HPDE6-E6E7 (cell line): ENCODE measurements around the gene IRAK2.

Source experiments
- DNase-seq: peaks from one replicate; pipeline ENCODE4 v3.0.0; 2011; ENCODE audit warnings: missing footprints; ENCODE audit errors: extremely low spot score

The IRAK2 gene

GRCh38 chr3:10188804-10189556 is 24.3 kb downstream of the IRAK2 start:
- no peak for DNase-seq

DNA sequence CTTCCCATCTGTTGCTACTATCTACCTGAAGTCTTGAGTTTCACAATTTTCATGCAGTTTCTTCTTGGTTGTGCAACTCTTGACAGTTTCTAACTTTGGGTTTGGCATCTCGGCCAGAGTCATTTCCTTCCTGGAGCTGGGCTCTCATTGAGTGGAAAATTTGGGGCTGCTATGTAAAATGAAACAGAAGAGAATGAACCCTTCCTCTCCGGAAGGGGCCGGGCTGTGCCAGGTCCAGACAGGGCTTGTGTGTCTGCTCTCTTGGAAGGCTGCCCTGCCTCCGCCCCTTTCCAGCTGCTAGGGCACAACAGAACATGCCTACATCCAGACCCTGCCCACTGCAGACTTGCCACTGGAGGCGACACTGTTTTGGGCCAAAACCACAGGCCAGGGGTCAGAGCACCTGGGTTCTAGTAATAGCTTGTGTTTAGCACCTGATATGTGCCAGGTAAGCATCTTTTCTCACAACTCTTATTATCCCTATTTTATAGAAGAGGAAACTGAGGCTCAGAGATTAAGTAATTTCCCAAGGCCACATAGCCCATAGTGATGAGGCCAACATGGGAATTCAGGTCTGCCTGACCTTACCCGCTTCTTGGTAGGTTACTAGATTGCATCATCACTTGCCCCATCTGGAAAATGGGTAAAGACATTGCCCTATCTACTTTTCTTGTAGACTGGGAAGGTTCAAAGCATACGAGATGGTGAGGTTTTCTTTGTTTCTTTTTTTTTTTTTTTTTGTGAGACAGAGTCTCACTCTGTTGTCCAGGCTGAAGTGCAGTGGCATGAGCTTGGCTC is 25.0 kb downstream of the IRAK2 start:
- peak; percentile 45 for DNase-seq

DNA sequence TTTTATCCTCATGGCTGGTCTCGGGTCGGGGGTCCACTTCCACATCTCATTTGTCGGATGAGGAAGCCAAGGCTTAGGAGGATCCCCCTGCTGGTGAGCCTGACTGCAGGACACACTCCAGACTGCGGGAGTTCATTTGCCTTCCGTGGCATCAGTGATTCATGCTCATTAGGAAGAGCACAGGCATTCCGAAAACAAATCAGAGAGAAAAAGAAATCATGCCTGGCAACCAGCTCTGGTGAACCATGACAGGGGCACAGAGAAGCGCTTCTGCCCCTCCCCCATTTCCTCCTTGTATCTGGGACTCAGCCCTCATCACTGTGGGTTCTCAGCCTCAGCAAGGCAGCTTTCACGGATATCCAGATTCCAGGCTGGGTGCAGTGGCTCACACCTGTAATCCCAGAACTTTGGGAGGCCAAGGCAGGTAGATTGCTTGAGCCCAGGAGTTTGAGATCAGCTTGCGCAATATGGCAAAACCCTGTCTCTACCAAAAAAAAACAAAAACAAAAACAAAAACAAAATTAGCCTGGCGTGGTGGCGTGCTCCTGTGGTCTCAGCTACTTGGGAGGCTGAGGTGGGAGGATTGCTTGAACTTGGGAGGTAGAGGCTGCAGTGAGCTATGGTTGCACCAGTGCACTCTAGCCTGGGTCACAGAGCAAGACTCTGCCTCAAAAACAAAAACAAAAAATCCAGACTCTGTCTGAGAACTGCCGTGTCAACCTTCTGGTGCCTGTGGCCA is 28.4 kb downstream of the IRAK2 start:
- no peak for DNase-seq

- DNase-seq = no peak
These were observed 29.1 kb downstream of the IRAK2 start for GRCh38 chr3:10193692-10194327.

- DNase-seq = no peak
These were observed 29.8 kb downstream of the IRAK2 start for GRCh38 chr3:10194328-10195071.

- no peak for DNase-seq
These were observed 30.8 kb downstream of the IRAK2 start for GRCh38 chr3:10195366-10196089.

DNA sequence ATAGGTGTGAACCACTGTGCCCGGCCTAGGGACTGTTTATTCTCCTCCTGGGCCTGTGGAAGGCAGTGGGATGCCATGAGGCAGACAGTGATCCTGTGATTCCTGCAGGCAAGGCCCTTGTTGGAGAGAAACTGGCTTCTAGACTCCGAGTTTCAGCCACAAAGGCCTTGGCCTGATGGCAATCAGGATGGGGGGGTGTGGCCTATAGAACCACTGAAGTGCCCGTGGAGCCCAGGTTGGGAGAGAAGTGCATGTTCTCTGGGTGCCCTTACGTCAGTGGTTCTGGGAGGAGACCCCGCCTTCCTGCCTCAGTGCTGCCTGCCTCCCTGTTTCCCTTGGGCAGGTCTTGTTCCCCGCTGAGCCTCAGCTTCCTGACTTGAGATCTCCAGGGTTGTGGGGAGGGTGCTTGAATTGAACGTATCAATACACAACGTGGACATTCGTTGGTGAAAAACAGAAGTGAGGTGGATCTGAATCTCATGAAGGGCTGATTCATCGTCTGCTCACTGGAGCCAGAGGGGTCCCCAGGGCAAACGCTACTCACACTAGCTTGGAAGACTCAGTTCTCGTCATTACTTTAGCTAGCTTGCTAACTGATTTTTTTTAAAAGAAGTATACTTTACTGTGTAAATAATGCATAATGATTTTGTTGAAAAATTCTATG is 31.8 kb downstream of the IRAK2 start:
- no peak for DNase-seq

GRCh38 chr3:10198226-10198625 is 33.5 kb downstream of the IRAK2 start:
- no peak for DNase-seq

DNA sequence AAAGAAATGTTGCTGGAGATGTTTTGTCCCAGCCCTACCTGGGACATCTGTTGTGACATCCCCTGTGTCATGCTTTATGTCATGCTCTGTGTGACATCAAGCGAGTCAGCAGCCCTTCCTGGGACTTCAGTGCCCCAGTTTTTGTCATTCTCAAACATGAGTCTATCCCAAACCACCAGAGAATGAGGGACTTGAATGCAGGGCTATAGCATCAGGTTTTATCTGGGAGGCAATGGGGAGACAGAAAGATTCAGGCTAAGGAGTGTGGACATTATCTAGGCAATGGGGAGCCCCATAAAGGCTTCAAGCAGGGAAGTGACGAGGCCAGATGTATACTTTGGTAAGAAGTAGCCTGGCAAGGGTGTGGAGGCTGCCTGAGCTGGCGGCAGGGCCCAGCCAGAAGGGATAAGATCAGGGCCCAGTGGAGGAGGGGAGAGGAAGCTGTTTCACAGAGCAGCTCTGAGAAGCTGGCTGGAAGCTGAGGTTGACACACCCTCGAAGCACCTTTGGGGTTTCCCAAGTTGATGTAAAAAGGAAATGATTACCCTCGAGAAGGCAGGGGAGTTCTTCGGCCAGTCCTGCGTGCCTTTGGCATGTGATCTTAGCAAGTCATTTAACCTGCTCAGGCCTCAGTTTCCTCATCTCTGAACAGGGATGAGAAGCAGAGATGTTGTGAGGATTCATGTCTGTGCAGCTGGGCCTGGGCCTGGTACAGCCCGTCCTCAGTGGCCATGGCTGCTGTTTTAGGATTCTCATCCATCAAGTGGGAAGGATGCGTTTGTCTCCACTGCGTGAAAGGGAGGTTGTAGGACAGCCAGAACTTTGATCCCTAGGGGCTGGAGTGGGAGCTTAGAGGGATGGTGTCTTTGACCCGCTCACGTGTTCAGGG is 34.3 kb downstream of the IRAK2 start:
- no peak for DNase-seq

- no peak for DNase-seq
These were observed 40.2 kb downstream of the IRAK2 start for GRCh38 chr3:10204921-10205320.

- no peak for DNase-seq
These were observed 40.9 kb downstream of the IRAK2 start for GRCh38 chr3:10205451-10206165.

DNA sequence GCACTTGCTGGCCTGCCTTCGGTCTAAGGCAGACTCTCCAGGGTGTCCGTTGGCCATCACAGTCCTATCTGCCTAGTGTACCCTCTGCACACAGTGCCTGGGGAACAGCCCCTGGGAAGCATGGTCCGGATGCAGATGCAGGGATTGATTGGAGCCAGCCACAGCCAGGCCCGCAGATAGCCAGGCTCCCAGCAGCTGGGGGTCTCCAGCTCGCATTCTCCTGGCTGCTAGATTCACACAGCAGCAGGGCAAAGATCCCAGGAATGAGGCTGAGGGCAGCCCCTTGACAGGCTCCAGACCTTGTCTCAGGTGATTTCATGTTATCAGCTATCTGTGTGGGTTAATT is 41.4 kb downstream of the IRAK2 start:
- DNase-seq = no peak

- no peak for DNase-seq
These were observed 48.6 kb downstream of the IRAK2 start for GRCh38 chr3:10213156-10213792.

DNA sequence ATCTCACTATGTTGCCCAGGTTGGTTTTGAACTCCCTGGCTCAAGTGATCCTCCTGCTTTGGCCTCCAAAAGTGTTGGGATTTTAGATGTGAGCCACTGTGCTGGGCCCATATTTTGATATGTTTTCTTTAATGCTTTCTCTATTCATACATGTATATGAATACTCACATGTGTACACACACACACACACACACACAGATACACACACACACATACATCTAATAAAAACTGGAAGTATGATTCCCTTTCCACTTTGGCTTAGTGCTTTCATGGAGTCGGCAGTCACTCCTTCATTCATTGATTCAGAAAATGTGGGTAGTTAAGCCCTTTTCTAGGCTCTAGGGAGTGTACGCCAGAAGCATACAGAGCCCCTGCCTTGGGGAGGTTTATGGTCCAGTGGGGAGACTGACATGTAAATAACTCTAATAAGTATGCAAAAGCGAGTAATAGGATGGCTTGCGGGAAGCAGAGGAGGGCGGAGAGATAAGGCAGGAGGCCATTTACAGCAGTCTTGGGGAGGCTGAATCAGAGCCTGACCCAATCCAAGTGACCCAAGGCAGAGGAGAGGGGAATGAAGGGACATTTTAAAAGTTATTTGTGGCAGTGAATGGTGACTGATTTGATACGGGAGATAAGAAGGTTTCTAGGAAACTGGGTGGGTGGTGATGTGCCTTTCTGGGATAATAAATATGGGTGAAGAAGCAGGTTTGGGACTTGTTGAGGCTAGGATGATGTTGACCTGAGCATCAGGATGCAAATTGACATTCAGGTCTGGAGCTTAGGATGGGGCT is 51.1 kb downstream of the IRAK2 start:
- DNase-seq = no peak

GRCh38 chr3:10217359-10217758 is 52.6 kb downstream of the IRAK2 start:
- no peak for DNase-seq

GRCh38 chr3:10219737-10220136 is 55.0 kb downstream of the IRAK2 start:
- no peak for DNase-seq
